CD4-positive, alpha-beta T cell treated with Interleukin-15 for 4 hours (primary cell): Measurements from ENCODE around the gene PML.
"Not testable (repeated sequence)": the region's sequence is repeated elsewhere in the genome, so short reads cannot be mapped to it uniquely, and the experiment has no call there.

Experiments used
- DNase-seq: peaks from one replicate; pipeline ENCODE4 v3.0.0-alpha.2; 2020; ENCODE audit warnings: low spot score

Gene PML

GRCh38 chr15:74040109-74040850 is 45.8 kb downstream of the PML start:
- DNase-seq: no peak

- DNase-seq: no peak
Observed at GRCh38 chr15:74041311-74041756, 46.8 kb downstream of the PML start.

GRCh38 chr15:74041777-74042435 is 47.4 kb downstream of the PML start:
- no peak for DNase-seq

DNA sequence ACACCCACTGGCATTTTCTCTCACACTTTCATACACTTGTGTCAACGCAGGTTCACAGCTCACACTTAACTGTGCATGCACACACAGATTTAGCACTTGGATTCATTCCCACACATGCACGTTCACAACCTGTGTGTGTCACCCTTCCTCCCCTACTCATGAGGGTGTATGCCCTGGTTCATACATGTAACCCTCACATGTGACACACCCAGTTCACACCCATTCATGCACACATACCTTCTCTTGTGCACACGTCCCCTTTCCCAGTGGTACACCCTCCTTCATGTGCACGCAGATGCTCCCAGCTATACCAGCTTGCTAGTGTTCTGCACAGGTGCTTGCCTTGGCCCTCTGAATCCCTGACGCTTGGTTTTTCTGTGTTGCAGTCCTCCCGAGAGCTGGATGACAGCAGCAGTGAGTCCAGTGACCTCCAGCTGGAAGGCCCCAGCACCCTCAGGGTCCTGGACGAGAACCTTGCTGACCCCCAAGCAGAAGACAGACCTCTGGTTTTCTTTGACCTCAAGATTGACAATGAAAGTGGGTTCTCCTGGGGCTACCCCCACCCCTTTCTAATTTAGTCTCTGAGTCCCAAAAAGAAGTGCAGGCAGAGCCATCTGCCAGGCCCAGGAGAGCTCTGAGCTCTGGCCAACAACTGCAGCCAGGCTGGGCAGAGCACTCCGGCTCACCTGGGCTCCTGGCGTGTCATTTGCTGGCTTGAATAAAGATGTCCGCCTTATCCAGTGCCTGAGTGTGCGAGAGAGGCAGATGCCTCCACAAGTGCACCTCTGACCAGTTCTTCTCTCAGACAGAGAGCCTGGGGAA is 48.3 kb downstream of the PML start:
- DNase-seq: no peak

- DNase-seq: no peak
Observed at GRCh38 chr15:74043425-74044266, 49.1 kb downstream of the PML start.

GRCh38 chr15:74044267-74045110 is 50.0 kb downstream of the PML start:
- no peak for DNase-seq

DNA sequence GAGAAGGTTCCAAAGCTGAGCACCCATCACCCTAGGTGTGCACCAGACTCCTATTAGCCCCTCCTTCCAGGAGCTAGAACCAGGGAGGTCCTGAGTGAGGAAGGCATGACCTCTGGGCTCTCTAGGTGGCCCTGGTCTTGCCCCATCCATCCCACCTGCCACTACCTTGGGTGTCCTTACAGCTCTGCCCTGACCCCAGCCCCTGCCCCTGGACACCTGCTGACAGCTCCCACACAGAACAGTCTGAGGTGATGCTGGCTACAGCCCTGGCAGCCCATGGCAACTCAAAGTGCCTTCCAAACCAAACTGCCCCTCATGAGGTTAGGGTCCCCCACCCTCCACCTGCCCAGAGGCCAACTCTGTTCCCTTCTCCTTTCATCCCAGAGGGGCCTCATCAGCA is 50.7 kb downstream of the PML start:
- DNase-seq: no peak

- DNase-seq: no peak
Observed at GRCh38 chr15:74045636-74046274, 51.2 kb downstream of the PML start.

DNA sequence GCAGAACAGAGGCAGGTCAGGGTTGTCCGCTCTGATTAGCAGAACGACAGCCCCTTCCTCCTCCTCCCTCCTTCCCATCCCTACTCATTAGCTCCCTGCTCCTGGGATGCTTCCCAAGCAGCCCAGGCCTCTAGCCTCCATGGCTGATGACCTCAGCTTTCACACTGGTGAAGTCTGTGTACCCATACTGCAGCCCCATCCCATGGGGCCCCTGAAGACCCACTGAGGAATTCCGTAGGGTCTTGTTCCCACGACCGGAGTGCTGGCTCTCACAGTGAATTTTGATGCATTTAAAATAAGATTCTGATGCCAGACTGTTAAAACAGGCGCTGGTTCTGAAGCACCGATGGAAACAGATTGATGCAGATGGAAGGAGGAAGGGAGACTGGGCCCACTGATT is 51.8 kb downstream of the PML start:
- DNase-seq: no peak

GRCh38 chr15:74050127-74050526 is 55.6 kb downstream of the PML start:
- DNase-seq: no peak

- DNase-seq: no peak
Observed at GRCh38 chr15:74050556-74051234, 56.2 kb downstream of the PML start.

GRCh38 chr15:74052271-74053260 is 58.0 kb downstream of the PML start:
- DNase-seq: not testable (repeated sequence)

- DNase-seq: no peak
Observed at GRCh38 chr15:74053517-74053916, 59.0 kb downstream of the PML start.

DNA sequence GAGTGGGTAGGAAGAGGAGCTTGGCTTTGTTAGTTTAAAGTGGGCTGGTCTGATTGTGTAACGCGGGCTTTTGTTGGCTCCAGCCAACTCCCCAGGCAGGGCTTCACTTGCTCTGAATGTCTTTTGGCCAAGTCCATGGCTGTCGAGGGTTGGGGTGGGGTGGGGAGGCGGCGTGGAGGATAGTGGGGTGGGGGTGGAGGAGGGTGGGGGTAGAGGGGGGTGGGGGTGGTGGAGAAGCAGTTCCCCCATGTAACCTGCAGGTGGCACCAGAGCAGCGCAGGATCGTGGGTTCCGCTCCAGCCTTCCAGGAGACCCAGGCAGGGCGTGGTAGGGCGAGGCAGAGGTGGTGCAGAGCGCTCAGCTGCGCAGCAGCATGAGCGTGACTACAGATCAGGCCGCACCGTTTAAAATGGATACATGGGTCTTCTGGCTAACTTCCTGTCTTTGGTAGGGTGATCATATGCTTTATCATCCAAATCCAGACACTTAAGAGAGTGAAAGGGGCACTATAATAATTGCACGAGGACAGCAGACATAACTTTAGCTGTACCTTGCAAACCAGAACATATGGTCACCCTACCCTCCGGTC is 59.5 kb downstream of the PML start:
- peak; percentile 60 for DNase-seq

- no peak for DNase-seq
Observed at GRCh38 chr15:74055804-74056203, 61.3 kb downstream of the PML start.

DNA sequence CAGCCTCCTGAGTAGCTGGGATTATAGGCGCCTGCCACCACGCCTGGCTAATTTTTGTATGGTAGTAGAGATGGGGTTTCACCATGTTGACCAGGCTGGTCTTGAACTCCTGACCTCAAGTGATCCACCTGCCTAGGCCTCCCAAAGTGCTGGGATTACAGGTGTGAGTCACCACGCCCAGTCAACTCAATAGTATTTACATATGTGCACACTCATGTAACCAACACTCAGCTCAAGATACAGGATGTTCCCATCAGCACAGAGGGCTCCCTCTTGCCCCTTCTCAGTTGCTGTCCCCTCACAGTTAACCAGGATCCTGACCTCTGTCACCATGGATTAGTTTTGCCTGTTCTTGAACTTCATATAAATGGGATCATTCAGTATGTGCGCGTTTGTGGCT is 61.8 kb downstream of the PML start:
- not testable (repeated sequence) for DNase-seq

- not testable (repeated sequence) for DNase-seq
Observed at GRCh38 chr15:74059050-74059833, 64.7 kb downstream of the PML start.
